Measurements from ENCODE around the gene CAGE1.

Gene CAGE1

DNA sequence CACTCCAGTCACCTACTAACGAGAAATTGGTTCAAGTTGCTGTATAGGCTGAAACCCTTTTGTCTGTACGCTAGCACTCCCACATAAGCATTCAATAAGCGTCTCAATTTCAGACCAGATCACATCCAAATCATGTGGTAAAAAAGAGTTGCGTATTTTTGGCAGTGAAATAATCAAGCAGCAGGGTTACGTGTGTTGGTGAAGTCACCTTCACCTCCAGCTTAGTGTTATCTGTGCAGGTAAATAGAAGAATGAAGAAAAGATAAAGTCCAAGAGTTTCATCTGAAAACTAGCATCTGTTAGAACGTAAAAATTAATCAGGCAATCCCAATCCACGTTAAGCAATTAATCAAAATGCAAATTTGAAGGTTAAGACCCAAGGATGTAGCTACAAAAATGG is 87.8 kb downstream of the CAGE1 start:
- no peaks in the 10 kb centered on the region for H3K27me3 ChIP-seq (ENCODE audit: low read depth, low read length)

DNA sequence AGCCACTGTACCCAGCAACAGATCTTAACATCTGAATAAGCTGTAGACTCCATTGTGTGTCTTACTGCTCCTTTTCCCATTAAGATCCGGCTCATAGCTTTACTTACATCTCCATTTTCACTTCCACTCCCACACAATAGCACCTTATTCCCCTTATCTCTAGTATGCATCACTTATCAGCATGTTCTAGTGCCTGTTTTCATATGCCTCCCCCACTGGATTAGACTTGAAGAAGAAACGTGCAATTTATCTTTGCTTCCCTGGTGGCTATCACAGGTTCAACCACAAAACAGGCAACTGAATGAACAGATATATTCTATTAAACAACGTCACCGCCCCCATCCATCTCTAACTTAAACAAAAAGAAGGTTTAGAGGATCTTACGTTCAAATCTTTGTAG is 88.6 kb downstream of the CAGE1 start:
- H3K27me3 ChIP-seq (ENCODE audit: low read depth, low read length) = no peaks in the 10 kb centered on the region
- no peaks in the 10 kb centered on the region for H3K4me1 ChIP-seq (ENCODE audit: control insufficient read depth in 1 of 2, insufficient read depth in 2 of 2, low read length in 2 of 2)
- no peaks in the 10 kb centered on the region for H3K9me3 ChIP-seq (ENCODE audit: control insufficient read depth in 1 of 2, low read length in 2 of 2)
- H3K36me3 ChIP-seq (ENCODE audit: control insufficient read depth in 1 of 2, insufficient read depth in 2 of 2, low read length in 2 of 2) = peaks cover 75 to 78% of the 10 kb centered on the region in 2 donors
- no peak overlapping the region for H3K4me3 ChIP-seq (ENCODE audit: low read depth in 1 of 2, low read length in 2 of 2)
- H3K27ac ChIP-seq (ENCODE audit: low read length) = no peak overlapping the region

More for the DNA sequence above, 87.8 kb downstream of the CAGE1 start:
- peaks cover 75 to 76% of the 10 kb centered on the region in 2 donors for H3K36me3 ChIP-seq (ENCODE audit: control insufficient read depth in 1 of 2, insufficient read depth in 2 of 2, low read length in 2 of 2)
- H3K4me1 ChIP-seq (ENCODE audit: control insufficient read depth in 1 of 2, insufficient read depth in 2 of 2, low read length in 2 of 2) = no peaks in the 10 kb centered on the region
- no peak overlapping the region for H3K4me3 ChIP-seq (ENCODE audit: low read depth in 1 of 2, low read length in 2 of 2)
- H3K27ac ChIP-seq (ENCODE audit: low read length) = no peak overlapping the region
- no peaks in the 10 kb centered on the region for H3K9me3 ChIP-seq (ENCODE audit: control insufficient read depth in 1 of 2, low read length in 2 of 2)

DNA sequence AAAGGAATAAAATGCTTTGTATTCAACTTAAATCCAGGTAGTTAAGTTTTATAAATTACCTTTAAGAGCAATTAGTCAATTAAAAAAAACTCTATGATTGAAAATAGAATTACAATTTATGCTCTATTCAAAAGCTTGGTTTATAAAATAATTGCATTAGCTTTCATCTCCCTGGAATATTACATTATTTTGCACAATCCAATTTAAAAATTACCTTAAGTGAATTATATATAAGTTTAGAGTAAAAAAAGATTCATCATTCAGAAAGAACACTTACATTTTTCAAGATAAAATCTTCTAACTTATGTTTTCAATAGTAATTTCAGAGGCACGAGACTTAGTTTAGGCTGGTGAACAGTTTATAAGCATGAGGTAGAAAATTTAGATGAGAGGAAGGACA is 91.4 kb downstream of the CAGE1 start:
- Histone ChIP-seq H3K9me3 (ENCODE audit: control insufficient read depth in 1 of 2, low read length in 2 of 2) (no peaks in the 10 kb centered on the region), H3K4me3 (ENCODE audit: low read depth in 1 of 2, low read length in 2 of 2) (no peak overlapping the region), H3K27ac (ENCODE audit: low read length) (no peak overlapping the region), H3K27me3 (ENCODE audit: low read depth, low read length) (no peaks in the 10 kb centered on the region), H3K4me1 (ENCODE audit: control insufficient read depth in 1 of 2, insufficient read depth in 2 of 2, low read length in 2 of 2) (no peaks in the 10 kb centered on the region), H3K36me3 (ENCODE audit: control insufficient read depth in 1 of 2, insufficient read depth in 2 of 2, low read length in 2 of 2) (peaks cover 63 to 66% of the 10 kb centered on the region in 2 donors)

DNA sequence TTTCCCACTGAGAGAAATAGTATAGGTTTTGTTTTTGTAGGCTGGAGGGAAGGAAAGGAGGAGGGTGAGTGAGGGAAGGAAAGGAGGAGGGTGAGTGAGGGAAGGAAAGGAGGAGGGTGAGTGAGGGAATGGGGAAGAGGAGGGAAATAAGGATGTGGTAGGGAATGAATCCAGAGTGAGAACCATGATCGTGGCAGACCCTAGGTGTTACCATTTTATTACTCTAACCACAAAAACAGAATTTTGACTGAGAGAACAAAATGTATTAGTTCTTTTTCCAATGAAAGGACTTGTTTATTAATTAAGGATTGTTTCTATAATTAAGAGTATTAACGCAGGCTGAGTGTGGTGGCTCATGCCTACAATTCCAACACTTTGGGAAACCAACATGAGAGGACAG is 92.9 kb downstream of the CAGE1 start:
- Histone ChIP-seq H3K36me3 (ENCODE audit: control insufficient read depth in 1 of 2, insufficient read depth in 2 of 2, low read length in 2 of 2) (peaks cover 54 to 63% of the 10 kb centered on the region in 2 donors), H3K4me3 (ENCODE audit: low read depth in 1 of 2, low read length in 2 of 2) (no peak overlapping the region), H3K27ac (ENCODE audit: low read length) (no peak overlapping the region), H3K9me3 (ENCODE audit: control insufficient read depth in 1 of 2, low read length in 2 of 2) (no peaks in the 10 kb centered on the region), H3K27me3 (ENCODE audit: low read depth, low read length) (no peaks in the 10 kb centered on the region), H3K4me1 (ENCODE audit: control insufficient read depth in 1 of 2, insufficient read depth in 2 of 2, low read length in 2 of 2) (no peaks in the 10 kb centered on the region)

DNA sequence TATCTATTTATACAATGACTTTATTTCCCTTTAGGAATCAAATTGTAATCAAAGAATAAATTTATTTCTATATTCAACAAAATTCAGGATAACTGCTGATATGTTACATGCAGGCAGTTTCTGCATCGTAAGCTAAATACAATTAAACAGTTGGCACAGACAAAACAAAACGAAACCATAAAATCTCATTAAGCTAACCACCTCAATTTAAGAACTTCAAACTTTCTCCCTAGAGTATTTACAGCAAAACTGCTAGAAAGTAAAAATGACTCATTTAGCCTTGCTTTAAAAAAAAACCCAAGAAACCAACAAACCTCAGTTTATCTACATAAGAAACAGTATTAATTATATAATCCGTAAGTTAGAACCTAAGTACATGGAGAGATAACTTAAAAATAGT is 93.6 kb downstream of the CAGE1 start:
- Histone ChIP-seq H3K27ac (ENCODE audit: low read length) (no peak overlapping the region), H3K27me3 (ENCODE audit: low read depth, low read length) (no peaks in the 10 kb centered on the region), H3K4me1 (ENCODE audit: control insufficient read depth in 1 of 2, insufficient read depth in 2 of 2, low read length in 2 of 2) (no peaks in the 10 kb centered on the region), H3K36me3 (ENCODE audit: control insufficient read depth in 1 of 2, insufficient read depth in 2 of 2, low read length in 2 of 2) (peaks cover 51 to 62% of the 10 kb centered on the region in 2 donors), H3K4me3 (ENCODE audit: low read depth in 1 of 2, low read length in 2 of 2) (no peak overlapping the region), H3K9me3 (ENCODE audit: control insufficient read depth in 1 of 2, low read length in 2 of 2) (no peaks in the 10 kb centered on the region)

DNA sequence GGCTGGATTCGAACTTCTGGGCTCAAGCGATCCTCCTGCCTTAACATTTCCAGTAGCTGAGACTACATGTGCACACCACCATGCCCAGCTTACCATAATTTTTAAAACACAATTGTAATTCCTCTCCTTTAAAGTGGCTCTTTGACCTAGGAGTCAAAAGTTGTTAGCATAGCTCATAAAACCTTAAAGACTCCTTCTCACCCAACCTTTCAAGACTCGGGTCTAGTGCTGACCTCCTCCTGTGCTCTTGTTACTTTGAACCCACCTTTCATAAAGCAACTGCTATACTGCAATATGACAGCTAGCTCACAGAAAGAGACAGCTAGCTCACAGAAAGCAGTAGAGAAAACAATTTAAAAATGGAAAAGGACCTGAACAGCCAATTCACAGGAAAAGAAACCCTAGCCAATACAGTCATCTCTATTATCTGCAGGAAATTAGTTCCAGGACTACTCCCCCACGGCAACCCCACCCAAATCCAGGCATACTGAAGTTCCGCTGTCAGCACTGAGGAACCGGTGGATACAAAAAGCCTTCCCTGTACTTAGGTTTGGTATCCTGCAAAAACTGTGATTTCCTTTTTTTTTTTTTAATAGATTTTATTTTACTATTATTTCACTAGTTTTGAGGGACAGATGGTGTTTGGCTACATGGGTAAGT is 96.8 kb downstream of the CAGE1 start:
- Histone ChIP-seq H3K4me3 (ENCODE audit: low read depth in 1 of 2, low read length in 2 of 2) (no peak overlapping the region), H3K27me3 (ENCODE audit: low read depth, low read length) (no peaks in the 10 kb centered on the region), H3K4me1 (ENCODE audit: control insufficient read depth in 1 of 2, insufficient read depth in 2 of 2, low read length in 2 of 2) (no peaks in the 10 kb centered on the region), H3K27ac (ENCODE audit: low read length) (no peak overlapping the region), H3K9me3 (ENCODE audit: control insufficient read depth in 1 of 2, low read length in 2 of 2) (no peaks in the 10 kb centered on the region), H3K36me3 (ENCODE audit: control insufficient read depth in 1 of 2, insufficient read depth in 2 of 2, low read length in 2 of 2) (peaks cover 51% of the 10 kb centered on the region in 2 donors)

DNA sequence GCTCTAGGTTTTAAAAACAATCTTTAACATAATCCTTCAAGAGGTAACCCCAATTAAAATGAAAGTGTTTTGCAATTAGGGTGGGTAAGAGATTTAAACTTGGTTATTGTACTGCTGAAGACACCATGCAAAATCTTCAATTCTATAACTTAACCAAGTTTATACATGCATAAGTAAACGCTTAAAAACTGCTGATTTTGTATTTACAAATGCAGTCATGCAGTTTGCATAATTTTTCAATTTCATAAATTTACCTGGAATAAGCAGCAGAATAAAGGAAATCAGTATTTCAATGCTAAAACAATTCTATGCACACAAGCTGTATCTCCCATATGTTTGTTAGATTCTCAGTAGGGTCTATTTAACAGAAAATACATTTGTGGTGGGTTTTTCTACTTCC is 99.5 kb downstream of the CAGE1 start:
- Histone ChIP-seq H3K27me3 (ENCODE audit: low read depth, low read length) (no peaks in the 10 kb centered on the region), H3K27ac (ENCODE audit: low read length) (no peak overlapping the region), H3K9me3 (ENCODE audit: control insufficient read depth in 1 of 2, low read length in 2 of 2) (no peaks in the 10 kb centered on the region), H3K4me3 (ENCODE audit: low read depth in 1 of 2, low read length in 2 of 2) (no peak overlapping the region), H3K36me3 (ENCODE audit: control insufficient read depth in 1 of 2, insufficient read depth in 2 of 2, low read length in 2 of 2) (peaks cover 48 to 58% of the 10 kb centered on the region in 2 donors), H3K4me1 (ENCODE audit: control insufficient read depth in 1 of 2, insufficient read depth in 2 of 2, low read length in 2 of 2) (no peaks in the 10 kb centered on the region)

DNA sequence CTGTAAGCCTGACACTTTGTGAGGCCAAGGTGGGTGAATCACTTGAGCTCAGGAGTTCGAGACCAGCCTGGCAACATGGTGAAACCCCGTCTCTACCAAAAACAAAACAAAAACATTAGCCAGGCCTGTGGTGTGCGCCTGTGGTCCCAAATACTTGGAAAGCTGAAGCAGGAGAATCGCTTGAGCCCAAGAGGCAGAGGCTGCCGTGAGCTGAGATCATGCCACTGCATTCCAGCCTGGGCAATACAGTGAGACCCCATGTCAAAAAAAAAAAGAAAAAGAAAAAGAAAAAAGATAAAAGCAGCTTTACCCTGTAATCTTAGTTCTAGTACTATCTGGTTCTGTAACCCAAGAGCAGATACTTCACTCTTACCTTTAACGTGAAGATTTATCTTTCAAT is 104.1 kb downstream of the CAGE1 start:
- H3K36me3 ChIP-seq (ENCODE audit: control insufficient read depth in 1 of 2, insufficient read depth in 2 of 2, low read length in 2 of 2) = peaks cover 32 to 50% of the 10 kb centered on the region in 2 donors
- H3K27me3 ChIP-seq (ENCODE audit: low read depth, low read length) = no peaks in the 10 kb centered on the region
- H3K27ac ChIP-seq (ENCODE audit: low read length) = no peak overlapping the region
- no peaks in the 10 kb centered on the region for H3K4me1 ChIP-seq (ENCODE audit: control insufficient read depth in 1 of 2, insufficient read depth in 2 of 2, low read length in 2 of 2)
- no peaks in the 10 kb centered on the region for H3K9me3 ChIP-seq (ENCODE audit: control insufficient read depth in 1 of 2, low read length in 2 of 2)
- no peak overlapping the region for H3K4me3 ChIP-seq (ENCODE audit: low read depth in 1 of 2, low read length in 2 of 2)

DNA sequence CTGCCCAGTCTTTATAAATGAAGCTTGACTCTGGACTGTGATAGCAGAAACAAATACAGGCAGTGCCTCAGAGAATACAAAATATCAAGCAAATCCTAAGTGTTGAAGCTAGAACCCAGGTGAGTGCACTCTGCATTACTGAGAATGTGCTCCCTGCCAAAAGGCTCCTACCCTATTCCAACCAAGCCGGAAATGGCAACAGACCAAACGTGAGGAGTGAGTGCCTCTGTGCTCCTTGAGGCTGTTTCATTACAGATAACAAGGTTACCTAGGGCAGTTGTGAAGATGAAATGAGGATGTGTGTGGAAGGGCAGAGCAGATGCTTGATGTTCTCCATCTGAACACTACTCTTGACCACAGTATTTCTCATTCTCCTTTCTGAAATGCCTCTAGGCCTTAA is 105.9 kb downstream of the CAGE1 start:
- no peak overlapping the region for H3K27ac ChIP-seq (ENCODE audit: low read length)
- H3K36me3 ChIP-seq (ENCODE audit: control insufficient read depth in 1 of 2, insufficient read depth in 2 of 2, low read length in 2 of 2) = peaks cover 18 to 34% of the 10 kb centered on the region in 2 donors
- no peaks in the 10 kb centered on the region for H3K9me3 ChIP-seq (ENCODE audit: control insufficient read depth in 1 of 2, low read length in 2 of 2)
- no peak overlapping the region for H3K4me3 ChIP-seq (ENCODE audit: low read depth in 1 of 2, low read length in 2 of 2)
- no peaks in the 10 kb centered on the region for H3K27me3 ChIP-seq (ENCODE audit: low read depth, low read length)
- no peaks in the 10 kb centered on the region for H3K4me1 ChIP-seq (ENCODE audit: control insufficient read depth in 1 of 2, insufficient read depth in 2 of 2, low read length in 2 of 2)

DNA sequence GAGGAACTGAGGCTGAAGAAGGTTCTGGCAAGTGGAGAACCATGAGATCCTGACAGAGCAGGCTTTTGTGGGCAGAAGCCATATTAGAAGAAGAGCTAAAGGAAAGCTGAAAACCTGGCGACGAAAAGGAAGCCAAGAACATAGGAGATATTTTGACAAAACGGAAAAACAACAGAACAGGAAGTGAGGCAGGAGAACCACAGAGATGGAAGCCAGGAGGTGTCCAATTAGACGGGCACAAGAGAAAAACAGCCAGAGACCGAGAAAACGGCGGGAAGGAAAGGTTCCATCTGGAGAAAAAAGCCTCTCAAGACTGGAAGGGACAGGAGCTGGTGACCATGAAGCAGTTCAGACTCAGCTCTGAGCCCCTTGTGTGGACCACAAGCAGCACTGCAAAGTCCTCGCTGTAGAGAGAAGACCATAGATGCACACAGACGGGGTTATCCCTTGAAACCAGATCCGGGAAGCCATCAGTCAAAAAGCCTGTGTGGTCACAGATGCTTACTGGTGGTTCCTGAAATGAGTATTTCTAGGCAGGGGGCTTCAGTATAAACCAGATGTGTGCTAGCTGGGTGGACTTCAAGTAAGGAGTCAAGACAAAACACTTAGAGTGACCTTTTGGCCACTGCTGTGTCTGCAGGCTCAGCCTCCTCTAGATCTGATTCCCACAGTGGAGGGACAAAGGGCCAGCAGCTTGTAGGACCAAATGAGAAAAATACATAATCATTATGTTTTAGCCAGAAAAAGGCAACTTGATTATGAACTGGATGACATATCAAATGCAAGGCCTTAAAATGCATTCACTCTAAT is 107.2 kb downstream of the CAGE1 start:
- no peaks in the 10 kb centered on the region for H3K4me1 ChIP-seq (ENCODE audit: control insufficient read depth in 1 of 2, insufficient read depth in 2 of 2, low read length in 2 of 2)
- H3K36me3 ChIP-seq (ENCODE audit: control insufficient read depth in 1 of 2, insufficient read depth in 2 of 2, low read length in 2 of 2) = peaks cover 16 to 21% of the 10 kb centered on the region in 2 donors
- H3K27me3 ChIP-seq (ENCODE audit: low read depth, low read length) = no peaks in the 10 kb centered on the region
- H3K9me3 ChIP-seq (ENCODE audit: control insufficient read depth in 1 of 2, low read length in 2 of 2) = no peaks in the 10 kb centered on the region
- H3K4me3 ChIP-seq (ENCODE audit: low read depth in 1 of 2, low read length in 2 of 2) = no peak overlapping the region
- H3K27ac ChIP-seq (ENCODE audit: low read length) = no peak overlapping the region

All from muscle layer of duodenum (tissue), 2 donors.